Cardiac septum (tissue), 1 donor: Measurements from ENCODE around the gene LTF. TPM values are rescaled to one million over a fixed set of nuclear protein-coding genes. Genes with fewer than 3 reads are reported as not detected.

ENCODE experiments used
- DNase-seq: peaks from one replicate; pipeline ENCODE4 v3.0.0-alpha.2; 2020; ENCODE audit warnings: low spot score
- intact Hi-C: fragments of 100-400 bp; cut with DNase I; formaldehyde crosslinking; loops from one replicate; pipeline ENCODE4 v1.14.0; 2022
- total RNA-seq: library from RNA; stranded (reverse); fragmentation: NEBNext Ultra II Directional; extraction: Animal tissue kit (Norgen Biotek cat#: 25700); gene quantifications from one replicate; pipeline ENCODE4 v1.2.1, GENCODE V29; 2021
- donor health status: DM: no; HTN: no; CAD: no.

Gene LTF
- total RNA-seq, 1 donor from 2014 or later, result 5.4 TPM

- intact Hi-C loops, result loop anchor here (10.0 kb wide), 1 partner anchor 402 kb away; no protein-coding TSS in a partner anchor
- no peak for DNase-seq
Observed at GRCh38 chr3:46492890-46493547, 28.3 kb upstream of the LTF start.

GRCh38 chr3:46491089-46492070 is 26.7 kb upstream of the LTF start:
- no peak for DNase-seq
- intact Hi-C loops, result loop anchor here (10.0 kb wide), 1 partner anchor 403 kb away; no protein-coding TSS in a partner anchor

GRCh38 chr3:46490338-46491084 is 25.8 kb upstream of the LTF start:
- no peak for DNase-seq
- intact Hi-C loops, result loop anchor here (10.0 kb wide), 1 partner anchor 404 kb away; no protein-coding TSS in a partner anchor

GRCh38 chr3:46489875-46490274 is 25.2 kb upstream of the LTF start:
- intact Hi-C loops, result loop anchor here (2.0 to 10.0 kb wide), 3 partner anchors 67 to 405 kb away; no protein-coding TSS in a partner anchor
- no peak for DNase-seq

GRCh38 chr3:46489381-46489780 is 24.7 kb upstream of the LTF start:
- DNase-seq, result no peak
- intact Hi-C loops, result loop anchor here (2.0 to 5.0 kb wide), 2 partner anchors 68 to 141 kb away; no protein-coding TSS in a partner anchor

GRCh38 chr3:46488735-46489361 is 24.1 kb upstream of the LTF start:
- intact Hi-C loops, result loop anchor here (2.0 to 5.0 kb wide), 2 partner anchors 68 to 142 kb away; no protein-coding TSS in a partner anchor
- peak; percentile 94 for DNase-seq

GRCh38 chr3:46485779-46486175 is 21.1 kb upstream of the LTF start:
- no peak for DNase-seq
- intact Hi-C loops, result loop anchor here (5.0 kb wide), 1 partner anchor 72 kb away; no protein-coding TSS in a partner anchor

GRCh38 chr3:46484911-46485778 is 20.4 kb upstream of the LTF start:
- no peak for DNase-seq
- intact Hi-C loops, result loop anchor here (5.0 kb wide), 1 partner anchor 72 kb away; no protein-coding TSS in a partner anchor

GRCh38 chr3:46484388-46484787 is 19.7 kb upstream of the LTF start:
- no peak for DNase-seq
- intact Hi-C loops, result no loop called here

GRCh38 chr3:46483825-46484224 is 19.1 kb upstream of the LTF start:
- intact Hi-C loops, result no loop called here
- DNase-seq, result no peak

- DNase-seq, result no peak
- intact Hi-C loops, result no loop called here
Observed at GRCh38 chr3:46482632-46483350, 18.1 kb upstream of the LTF start.

GRCh38 chr3:46481636-46482035 is 16.9 kb upstream of the LTF start:
- DNase-seq, result no peak
- intact Hi-C loops, result no loop called here

- intact Hi-C loops, result no loop called here
- no peak for DNase-seq
Observed at GRCh38 chr3:46480491-46481195, 15.9 kb upstream of the LTF start.

- intact Hi-C loops, result no loop called here
- DNase-seq, result no peak
Observed at GRCh38 chr3:46479696-46480095, 15.0 kb upstream of the LTF start.

- DNase-seq, result no peak
- intact Hi-C loops, result no loop called here
Observed at GRCh38 chr3:46479021-46479420, 14.3 kb upstream of the LTF start.

GRCh38 chr3:46478341-46478740 is 13.6 kb upstream of the LTF start:
- intact Hi-C loops, result no loop called here
- DNase-seq, result no peak

GRCh38 chr3:46477756-46478155 is 13.1 kb upstream of the LTF start:
- DNase-seq, result no peak
- intact Hi-C loops, result no loop called here
